HEK293 (cell line): ENCODE data around the gene CTNNA2.

Experiments used
- CTCF ChIA-PET: fragments of 350-600 bp; formaldehyde crosslinking; extraction: SDS; loops from one replicate; lab custom pipeline; 2021; ENCODE audit warnings: antibody characterized with exemption; lab: Yijun Ruan, JAX
- POLR2A ChIA-PET: fragments of 300-600 bp; formaldehyde crosslinking; extraction: SDS; loops from one replicate; lab custom pipeline; 2020; ENCODE audit warnings: antibody characterized with exemption, inconsistent platforms; lab: Yijun Ruan, JAX
- H3K27ac ChIP-seq: fragments of 200-500 bp; sonication (Bioruptor generic); 2 replicates; pipeline ENCODE4 v1.5.1; 2014; ENCODE audit warnings: low read depth, low read length, control low read depth, inconsistent platforms; ENCODE audit errors: extremely low read depth
- H3K36me3 ChIP-seq, 2 experiments: fragments of 200-500 bp in 1 of 2; sonication (Bioruptor generic) in 1 of 2; 1 replicate in 1 of 2; 2 replicates in 1 of 2; pipeline ENCODE4 v1.5.1; 2014 to 2017; ENCODE audit warnings: inconsistent platforms in 2 of 2, low read length in 2 of 2; ENCODE audit not compliant: control insufficient read depth in 2 of 2, insufficient read depth in 1 of 2
- H3K4me1 ChIP-seq: fragments of 200-500 bp; sonication (Bioruptor generic); 2 replicates; pipeline ENCODE4 v1.5.1; 2014; ENCODE audit warnings: mild to moderate bottlenecking, low read length, inconsistent platforms; ENCODE audit not compliant: control insufficient read depth, insufficient read depth
- H3K4me3 ChIP-seq: 2 replicates; pipeline ENCODE4 v1.5.1; 2011; ENCODE audit warnings: low read depth, mild to moderate bottlenecking, control low read depth, low read length, moderate library complexity
- H3K9me3 ChIP-seq: fragments of 200-500 bp; sonication (Bioruptor generic); 2 replicates; pipeline ENCODE4 v1.5.1; 2014; ENCODE audit warnings: low read depth, low read length, inconsistent platforms; ENCODE audit not compliant: control insufficient read depth, insufficient read depth
- BCL11A ChIP-seq: fragments of 450-650 bp; formaldehyde crosslinking; IDR thresholded peaks from 2 replicates; pipeline ENCODE4 v1.5.1; 2016; ENCODE audit warnings: low read depth, missing biosample characterization, missing genetic modification characterization
- GFI1B ChIP-seq: fragments of 450-650 bp; formaldehyde crosslinking; IDR thresholded peaks from 2 replicates; pipeline ENCODE4 v1.5.1; 2016; ENCODE audit warnings: missing biosample characterization, missing genetic modification characterization
- HIC1 ChIP-seq: fragments of 450-650 bp; formaldehyde crosslinking; IDR thresholded peaks from 2 replicates; pipeline ENCODE4 v1.5.1; 2016; ENCODE audit warnings: missing biosample characterization, missing genetic modification characterization
- HOXD13 ChIP-seq: sonication (generic); formaldehyde crosslinking; IDR thresholded peaks from 2 replicates; pipeline ENCODE4 v1.8.0; 2022; ENCODE audit warnings: missing genetic modification reagents, borderline replicate concordance
- KLF1 ChIP-seq: fragments of 450-650 bp; formaldehyde crosslinking; IDR thresholded peaks from 2 replicates; pipeline ENCODE4 v1.5.1; 2016; ENCODE audit warnings: missing biosample characterization, missing genetic modification characterization
- KLF8 ChIP-seq: fragments of 450-650 bp; formaldehyde crosslinking; IDR thresholded peaks from 2 replicates; pipeline ENCODE4 v1.5.1; 2016; ENCODE audit warnings: missing biosample characterization, missing genetic modification characterization
- KLF9 ChIP-seq: fragments of 450-650 bp; formaldehyde crosslinking; IDR thresholded peaks from 2 replicates; pipeline ENCODE4 v1.5.1; 2016; ENCODE audit warnings: missing biosample characterization, missing genetic modification characterization, low read depth
- OSR2 ChIP-seq: fragments of 450-650 bp; formaldehyde crosslinking; IDR thresholded peaks from 2 replicates; pipeline ENCODE4 v1.5.1; 2016; ENCODE audit warnings: missing biosample characterization, missing genetic modification characterization
- YY1 ChIP-seq: fragments of 450-650 bp; formaldehyde crosslinking; IDR thresholded peaks from 2 replicates; pipeline ENCODE4 v1.5.1; 2018; ENCODE audit warnings: missing biosample characterization, missing genetic modification characterization
- ZFP37 ChIP-seq: fragments of 450-650 bp; formaldehyde crosslinking; IDR thresholded peaks from 2 replicates; pipeline ENCODE4 v1.5.1; 2016; ENCODE audit warnings: missing biosample characterization, missing genetic modification characterization
- ZNF202 ChIP-seq: fragments of 450-650 bp; formaldehyde crosslinking; IDR thresholded peaks from 2 replicates; pipeline ENCODE4 v1.5.1; 2016; ENCODE audit warnings: missing biosample characterization, missing genetic modification characterization, borderline replicate concordance
- ZNF221 ChIP-seq: fragments of 450-650 bp; formaldehyde crosslinking; IDR thresholded peaks from 2 replicates; pipeline ENCODE4 v1.5.1; 2017; ENCODE audit warnings: missing biosample characterization, missing genetic modification characterization, borderline replicate concordance
- ZNF248 ChIP-seq: fragments of 450-650 bp; formaldehyde crosslinking; IDR thresholded peaks from 2 replicates; pipeline ENCODE4 v1.5.1; 2017; ENCODE audit warnings: missing biosample characterization, missing genetic modification characterization
- ZNF292 ChIP-seq: fragments of 450-650 bp; formaldehyde crosslinking; IDR thresholded peaks from 2 replicates; pipeline ENCODE4 v1.5.1; 2016; ENCODE audit warnings: low read depth, missing biosample characterization, missing genetic modification characterization, borderline replicate concordance
- ZNF366 ChIP-seq: fragments of 450-650 bp; formaldehyde crosslinking; conservative IDR thresholded peaks from 2 replicates; pipeline ENCODE4 v1.5.1; 2016; ENCODE audit warnings: missing biosample characterization, missing genetic modification characterization
- ZNF394 ChIP-seq: fragments of 450-650 bp; formaldehyde crosslinking; IDR thresholded peaks from 2 replicates; pipeline ENCODE4 v1.5.1; 2016; ENCODE audit warnings: missing biosample characterization, missing genetic modification characterization, mild to moderate bottlenecking, moderate library complexity, borderline replicate concordance
- ZNF510 ChIP-seq: fragments of 450-650 bp; formaldehyde crosslinking; IDR thresholded peaks from 2 replicates; pipeline ENCODE4 v1.5.1; 2018; ENCODE audit warnings: mild to moderate bottlenecking, missing genetic modification characterization, missing biosample characterization; ENCODE audit not compliant: insufficient replicate concordance
- ZNF747 ChIP-seq: fragments of 450-650 bp; formaldehyde crosslinking; IDR thresholded peaks from 2 replicates; pipeline ENCODE4 v1.5.1; 2016; ENCODE audit warnings: missing biosample characterization, missing genetic modification characterization
- ZNF792 ChIP-seq: fragments of 450-650 bp; formaldehyde crosslinking; IDR thresholded peaks from 2 replicates; pipeline ENCODE4 v1.5.1; 2016; ENCODE audit warnings: missing biosample characterization, missing genetic modification characterization
- ZNF837 ChIP-seq: fragments of 450-650 bp; formaldehyde crosslinking; IDR thresholded peaks from 2 replicates; pipeline ENCODE4 v1.5.1; 2016; ENCODE audit warnings: missing biosample characterization, missing genetic modification characterization
- ZSCAN23 ChIP-seq: fragments of 450-650 bp; formaldehyde crosslinking; IDR thresholded peaks from 2 replicates; pipeline ENCODE4 v1.5.1; 2016; ENCODE audit warnings: missing biosample characterization, missing genetic modification characterization
- ZSCAN30 ChIP-seq: fragments of 450-650 bp; IDR thresholded peaks from 2 replicates; pipeline ENCODE4 v1.5.1; 2018; ENCODE audit warnings: missing biosample characterization, mild to moderate bottlenecking, missing genetic modification characterization, moderate library complexity
- TF ChIP-seq, protein P1 (sequence below): fragments of 450-650 bp; formaldehyde crosslinking; IDR thresholded peaks from 2 replicates; pipeline ENCODE4 v1.5.1; 2016; ENCODE audit warnings: missing biosample characterization, missing genetic modification characterization
- TF ChIP-seq, protein P2 (sequence below): fragments of 450-650 bp; formaldehyde crosslinking; IDR thresholded peaks from 2 replicates; pipeline ENCODE4 v1.5.1; 2016; ENCODE audit warnings: missing biosample characterization, missing genetic modification characterization
- TF ChIP-seq, protein P3 (sequence below): fragments of 450-650 bp; formaldehyde crosslinking; IDR thresholded peaks from 2 replicates; pipeline ENCODE4 v1.5.1; 2016; ENCODE audit warnings: missing biosample characterization, missing genetic modification characterization
- TF ChIP-seq, protein P4 (sequence below): fragments of 450-650 bp; formaldehyde crosslinking; IDR thresholded peaks from 2 replicates; pipeline ENCODE4 v1.5.1; 2016; ENCODE audit warnings: missing biosample characterization, missing genetic modification characterization

CTNNA2 gene

GRCh38 chr2:80022018-80022417 lies 509.2 kb downstream of the CTNNA2 start:
- POLR2A ChIA-PET, result no interaction called here
- no peak overlapping the region for H3K27ac ChIP-seq
- no peaks in the 10 kb centered on the region for H3K9me3 ChIP-seq
- no peaks in the 10 kb centered on the region for H3K36me3 ChIP-seq
- TF ChIP-seq ZNF510 (tag by site-specific recombination), result no peak
- no peak for TF ChIP-seq ZNF202 (tag by site-specific recombination)
- TF ChIP-seq KLF9, result no peak
- no peak for TF ChIP-seq ZNF248
- TF ChIP-seq OSR2 (tag by site-specific recombination), result no peak
- TF ChIP-seq GFI1B (tag by site-specific recombination), result no peak
- no peak for TF ChIP-seq ZNF366
- TF ChIP-seq, protein P1, sequence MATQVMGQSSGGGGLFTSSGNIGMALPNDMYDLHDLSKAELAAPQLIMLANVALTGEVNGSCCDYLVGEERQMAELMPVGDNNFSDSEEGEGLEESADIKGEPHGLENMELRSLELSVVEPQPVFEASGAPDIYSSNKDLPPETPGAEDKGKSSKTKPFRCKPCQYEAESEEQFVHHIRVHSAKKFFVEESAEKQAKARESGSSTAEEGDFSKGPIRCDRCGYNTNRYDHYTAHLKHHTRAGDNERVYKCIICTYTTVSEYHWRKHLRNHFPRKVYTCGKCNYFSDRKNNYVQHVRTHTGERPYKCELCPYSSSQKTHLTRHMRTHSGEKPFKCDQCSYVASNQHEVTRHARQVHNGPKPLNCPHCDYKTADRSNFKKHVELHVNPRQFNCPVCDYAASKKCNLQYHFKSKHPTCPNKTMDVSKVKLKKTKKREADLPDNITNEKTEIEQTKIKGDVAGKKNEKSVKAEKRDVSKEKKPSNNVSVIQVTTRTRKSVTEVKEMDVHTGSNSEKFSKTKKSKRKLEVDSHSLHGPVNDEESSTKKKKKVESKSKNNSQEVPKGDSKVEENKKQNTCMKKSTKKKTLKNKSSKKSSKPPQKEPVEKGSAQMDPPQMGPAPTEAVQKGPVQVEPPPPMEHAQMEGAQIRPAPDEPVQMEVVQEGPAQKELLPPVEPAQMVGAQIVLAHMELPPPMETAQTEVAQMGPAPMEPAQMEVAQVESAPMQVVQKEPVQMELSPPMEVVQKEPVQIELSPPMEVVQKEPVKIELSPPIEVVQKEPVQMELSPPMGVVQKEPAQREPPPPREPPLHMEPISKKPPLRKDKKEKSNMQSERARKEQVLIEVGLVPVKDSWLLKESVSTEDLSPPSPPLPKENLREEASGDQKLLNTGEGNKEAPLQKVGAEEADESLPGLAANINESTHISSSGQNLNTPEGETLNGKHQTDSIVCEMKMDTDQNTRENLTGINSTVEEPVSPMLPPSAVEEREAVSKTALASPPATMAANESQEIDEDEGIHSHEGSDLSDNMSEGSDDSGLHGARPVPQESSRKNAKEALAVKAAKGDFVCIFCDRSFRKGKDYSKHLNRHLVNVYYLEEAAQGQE (tag by site-specific recombination), result no peak
- TF ChIP-seq KLF8 (tag by site-specific recombination), result no peak
- TF ChIP-seq, protein P2, sequence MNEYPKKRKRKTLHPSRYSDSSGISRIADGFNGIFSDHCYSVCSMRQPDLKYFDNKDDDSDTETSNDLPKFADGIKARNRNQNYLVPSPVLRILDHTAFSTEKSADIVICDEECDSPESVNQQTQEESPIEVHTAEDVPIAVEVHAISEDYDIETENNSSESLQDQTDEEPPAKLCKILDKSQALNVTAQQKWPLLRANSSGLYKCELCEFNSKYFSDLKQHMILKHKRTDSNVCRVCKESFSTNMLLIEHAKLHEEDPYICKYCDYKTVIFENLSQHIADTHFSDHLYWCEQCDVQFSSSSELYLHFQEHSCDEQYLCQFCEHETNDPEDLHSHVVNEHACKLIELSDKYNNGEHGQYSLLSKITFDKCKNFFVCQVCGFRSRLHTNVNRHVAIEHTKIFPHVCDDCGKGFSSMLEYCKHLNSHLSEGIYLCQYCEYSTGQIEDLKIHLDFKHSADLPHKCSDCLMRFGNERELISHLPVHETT (tag by site-specific recombination), result no peak
- TF ChIP-seq ZNF394 (tag by site-specific recombination), result no peak
- no peak for TF ChIP-seq ZFP37 (tag by site-specific recombination)
- no peak for TF ChIP-seq ZSCAN23
- TF ChIP-seq HOXD13 (CRISPR knock-in tag), result no peak
- TF ChIP-seq, protein P3, sequence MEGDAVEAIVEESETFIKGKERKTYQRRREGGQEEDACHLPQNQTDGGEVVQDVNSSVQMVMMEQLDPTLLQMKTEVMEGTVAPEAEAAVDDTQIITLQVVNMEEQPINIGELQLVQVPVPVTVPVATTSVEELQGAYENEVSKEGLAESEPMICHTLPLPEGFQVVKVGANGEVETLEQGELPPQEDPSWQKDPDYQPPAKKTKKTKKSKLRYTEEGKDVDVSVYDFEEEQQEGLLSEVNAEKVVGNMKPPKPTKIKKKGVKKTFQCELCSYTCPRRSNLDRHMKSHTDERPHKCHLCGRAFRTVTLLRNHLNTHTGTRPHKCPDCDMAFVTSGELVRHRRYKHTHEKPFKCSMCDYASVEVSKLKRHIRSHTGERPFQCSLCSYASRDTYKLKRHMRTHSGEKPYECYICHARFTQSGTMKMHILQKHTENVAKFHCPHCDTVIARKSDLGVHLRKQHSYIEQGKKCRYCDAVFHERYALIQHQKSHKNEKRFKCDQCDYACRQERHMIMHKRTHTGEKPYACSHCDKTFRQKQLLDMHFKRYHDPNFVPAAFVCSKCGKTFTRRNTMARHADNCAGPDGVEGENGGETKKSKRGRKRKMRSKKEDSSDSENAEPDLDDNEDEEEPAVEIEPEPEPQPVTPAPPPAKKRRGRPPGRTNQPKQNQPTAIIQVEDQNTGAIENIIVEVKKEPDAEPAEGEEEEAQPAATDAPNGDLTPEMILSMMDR, result no peak
- no peak for TF ChIP-seq ZNF747 (tag by site-specific recombination)
- TF ChIP-seq KLF1 (tag by site-specific recombination), result no peak
- TF ChIP-seq ZSCAN30, result no peak
- no peak for TF ChIP-seq BCL11A (tag by site-specific recombination)
- no peak for TF ChIP-seq ZNF792 (tag by site-specific recombination)
- no peaks in the 10 kb centered on the region for H3K4me1 ChIP-seq
- H3K4me3 ChIP-seq, result no peak overlapping the region
- CTCF ChIA-PET, result no interaction called here

GRCh38 chr2:80026040-80026729 lies 513.3 kb downstream of the CTNNA2 start:
- Histone ChIP-seq H3K4me1 (no peaks in the 10 kb centered on the region), H3K27ac (no peak overlapping the region), H3K9me3 (no peaks in the 10 kb centered on the region), H3K36me3 (no peaks in the 10 kb centered on the region), H3K4me3 (no peak overlapping the region)
- POLR2A ChIA-PET, result no interaction called here
- CTCF ChIA-PET, result no interaction called here
- TF ChIP-seq, protein P4, sequence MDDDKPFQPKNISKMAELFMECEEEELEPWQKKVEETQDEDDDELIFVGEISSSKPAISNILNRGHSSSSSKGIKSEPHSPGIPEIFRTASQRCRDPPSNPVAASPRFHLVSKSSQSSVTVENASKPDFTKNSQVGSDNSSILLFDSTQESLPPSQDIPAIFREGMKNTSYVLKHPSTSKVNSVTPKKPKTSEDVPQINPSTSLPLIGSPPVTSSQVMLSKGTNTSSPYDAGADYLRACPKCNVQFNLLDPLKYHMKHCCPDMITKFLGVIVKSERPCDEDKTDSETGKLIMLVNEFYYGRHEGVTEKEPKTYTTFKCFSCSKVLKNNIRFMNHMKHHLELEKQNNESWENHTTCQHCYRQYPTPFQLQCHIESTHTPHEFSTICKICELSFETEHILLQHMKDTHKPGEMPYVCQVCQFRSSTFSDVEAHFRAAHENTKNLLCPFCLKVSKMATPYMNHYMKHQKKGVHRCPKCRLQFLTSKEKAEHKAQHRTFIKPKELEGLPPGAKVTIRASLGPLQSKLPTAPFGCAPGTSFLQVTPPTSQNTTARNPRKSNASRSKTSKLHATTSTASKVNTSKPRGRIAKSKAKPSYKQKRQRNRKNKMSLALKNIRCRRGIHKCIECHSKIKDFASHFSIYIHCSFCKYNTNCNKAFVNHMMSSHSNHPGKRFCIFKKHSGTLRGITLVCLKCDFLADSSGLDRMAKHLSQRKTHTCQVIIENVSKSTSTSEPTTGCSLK (tag by site-specific recombination), result no peak
- no peak for TF ChIP-seq YY1 (tag by site-specific recombination)
- no peak for TF ChIP-seq HIC1 (tag by site-specific recombination)
- no peak for TF ChIP-seq ZNF837 (tag by site-specific recombination)
- TF ChIP-seq KLF9, result no peak
- TF ChIP-seq ZNF292 (tag by site-specific recombination), result no peak
- no peak for TF ChIP-seq ZNF221 (tag by site-specific recombination)
